K562 (cell line): ENCODE data around the gene PLCD1. TPM values are rescaled to one million over a fixed set of nuclear protein-coding genes. Genes with fewer than 3 reads are reported as not detected.
A peak's percentile ranks its signal among the peaks of the same experiment; 100 is the strongest.

Source experiments
- ARID1B ChIP-seq: fragments of 450-650 bp; IDR thresholded peaks from 2 replicates; pipeline ENCODE4 v1.6.1; 2016; ENCODE audit warnings: antibody characterized with exemption, mild to moderate bottlenecking, inconsistent platforms
- CEBPZ ChIP-seq: fragments of 150-350 bp; IDR thresholded peaks from 2 replicates; pipeline ENCODE4 v1.6.1; 2014; ENCODE audit warnings: low read depth, mild to moderate bottlenecking, low read length, borderline replicate concordance
- E2F4 ChIP-seq: sonication (generic); formaldehyde crosslinking; IDR thresholded peaks from 2 replicates; pipeline ENCODE4 v1.8.0; 2022; ENCODE audit warnings: mild to moderate bottlenecking, low read depth, missing genetic modification reagents
- HNRNPH1 ChIP-seq: fragments of 200-400 bp; formaldehyde crosslinking; optimal IDR thresholded peaks from 2 replicates; pipeline ENCODE3; 2017; ENCODE audit warnings: low read depth, mild to moderate bottlenecking, low read length, moderate library complexity
- KLF6 ChIP-seq: fragments of 250-450 bp; sonication (Bioruptor Pico); IDR thresholded peaks from 2 replicates; pipeline ENCODE4 v1.4.0; 2020; ENCODE audit warnings: mild to moderate bottlenecking, moderate library complexity, borderline replicate concordance
- NELFE ChIP-seq: IDR thresholded peaks from 2 replicates; pipeline ENCODE4 v1.6.1; 2011; ENCODE audit warnings: mild to moderate bottlenecking; ENCODE audit not compliant: insufficient read depth, insufficient read length
- POLR3A ChIP-seq: IDR thresholded peaks from 2 replicates; pipeline ENCODE4 v1.6.1; 2011; ENCODE audit warnings: borderline replicate concordance, mild to moderate bottlenecking, moderate library complexity; ENCODE audit not compliant: insufficient read length, insufficient read depth; ENCODE audit errors: extremely low read depth
- RBFOX2 ChIP-seq: fragments of 200-400 bp; formaldehyde crosslinking; IDR thresholded peaks from 2 replicates; pipeline ENCODE4 v1.6.1; 2017; ENCODE audit warnings: low read depth, mild to moderate bottlenecking, low read length, moderate library complexity
- RBM39 ChIP-seq: fragments of 200-400 bp; formaldehyde crosslinking; optimal IDR thresholded peaks from 2 replicates; pipeline ENCODE3; 2018; ENCODE audit warnings: low read depth, low read length
- SAFB ChIP-seq: fragments of 200-400 bp; formaldehyde crosslinking; IDR thresholded peaks from 2 replicates; pipeline ENCODE4 v1.6.1; 2017; ENCODE audit warnings: low read depth, low read length, borderline replicate concordance
- SNIP1 ChIP-seq: fragments of 450-650 bp; IDR thresholded peaks from 2 replicates; pipeline ENCODE4 v1.7.1; 2017; ENCODE audit warnings: low read depth, mild to moderate bottlenecking
- SREBF2 ChIP-seq: sonication (generic); formaldehyde crosslinking; IDR thresholded peaks from 2 replicates; pipeline ENCODE4 v1.4.0; 2020; ENCODE audit warnings: mild to moderate bottlenecking, missing genetic modification reagents
- TFE3 ChIP-seq: fragments of 450-650 bp; formaldehyde crosslinking; IDR thresholded peaks from 2 replicates; pipeline ENCODE4 v1.4.0; 2020; ENCODE audit warnings: mild to moderate bottlenecking, mixed read lengths
- ZNF174 ChIP-seq: fragments of 250-450 bp; sonication (Bioruptor Pico); IDR thresholded peaks from 2 replicates; pipeline ENCODE4 v1.4.0; 2020; ENCODE audit warnings: mild to moderate bottlenecking
- ZNF263 ChIP-seq: sonication (generic); formaldehyde crosslinking; IDR thresholded peaks from 2 replicates; pipeline ENCODE4 v1.8.0; 2022; ENCODE audit warnings: mild to moderate bottlenecking, missing genetic modification reagents, borderline replicate concordance
- ZNF280B ChIP-seq: fragments of 250-450 bp; sonication (Bioruptor Pico); IDR thresholded peaks from 2 replicates; pipeline ENCODE4 v1.5.1; 2021; ENCODE audit warnings: mild to moderate bottlenecking
- ZNF316 ChIP-seq: fragments of 450-650 bp; IDR thresholded peaks from 2 replicates; pipeline ENCODE4 v1.6.1; 2016
- ZNF324 ChIP-seq: fragments of 250-450 bp; sonication (Bioruptor Pico); IDR thresholded peaks from 2 replicates; pipeline ENCODE4 v1.4.0; 2020; ENCODE audit warnings: mild to moderate bottlenecking
- ZNF668 ChIP-seq: fragments of 250-450 bp; sonication (Bioruptor Pico); IDR thresholded peaks from 2 replicates; pipeline ENCODE4 v1.8.0; 2022; ENCODE audit warnings: mild to moderate bottlenecking, inconsistent platforms
- polyA plus RNA-seq, 8 experiments: library from polyadenylated mRNA; depleted of rRNA in 4 of 8; stranded (reverse) in 5 of 8; unstranded in 3 of 8; fragments of >200 nt; fragmentation: Nextera tagmentation in 2 of 8; fragmentation: Illumina TruSeq in 1 of 8; extraction: Ambion mirVana in 2 of 8; extraction: Trizol in 1 of 8; gene quantifications; 2 replicates each; pipeline versions ENCODE4 v1.2.1 to v1.2.3, GENCODE V29; 2011 to 2014; ENCODE audit warnings: inconsistent platforms in 1 of 8, missing spikeins in 1 of 8
- total RNA-seq, 7 experiments: library from RNA; depleted of rRNA in 6 of 7; stranded (reverse); fragments of >200 nt in 6 of 7; fragmentation: Illumina TruSeq in 2 of 7; extraction: Trizol in 2 of 7; gene quantifications; 2 replicates each; pipeline versions ENCODE4 v1.2.1 to v1.2.3, GENCODE V29; 2011 to 2021; ENCODE audit warnings: low replicate concordance in 1 of 7

The PLCD1 gene
- total and polyA plus RNA-seq, 9 of the 15 experiments (the other 6 are each of a cell fraction or from before 2014, with no cell fraction given) = 5.4 to 209 (median 116) TPM

- TF ChIP-seq TFE3 (CRISPR knock-in tag) = peak; percentile 60
- no peak for TF ChIP-seq SNIP1
- TF ChIP-seq CEBPZ = no peak
- TF ChIP-seq SAFB = no peak
- peak; percentile 52; the same call in 1 of the 2 replicates for TF ChIP-seq ZNF316
- TF ChIP-seq POLR3A = no peak
- no peak for TF ChIP-seq ZNF174 (CRISPR knock-in tag)
- TF ChIP-seq ZNF280B (CRISPR knock-in tag) = no peak
- peak; percentile 81; the same call in 1 of the 2 replicates for TF ChIP-seq E2F4 (CRISPR knock-in tag)
- no peak for TF ChIP-seq KLF6
- no peak for TF ChIP-seq ZNF324
- peak; percentile 19; the same call in 1 of the 2 replicates for TF ChIP-seq SREBF2 (CRISPR knock-in tag)
- peak; percentile 26; the same call in 1 of the 2 replicates for TF ChIP-seq ZNF668 (CRISPR knock-in tag)
- no peak for TF ChIP-seq HNRNPH1
- TF ChIP-seq ZNF263 (CRISPR knock-in tag) = 0 out of 2 replicates have a peak, but pooled peaks have one; percentile 30
- no peak for TF ChIP-seq NELFE
- TF ChIP-seq ARID1B = peak; percentile 72
- no peak for TF ChIP-seq RBM39
- peak; percentile 100 for TF ChIP-seq RBFOX2
Observed at GRCh38 chr3:37993820-37994638, 35.4 kb downstream of the PLCD1 start (continued).
